NCI-H226 (cell line): ENCODE measurements around the gene HBM.
A peak's percentile ranks its signal among the peaks of the same experiment; 100 is the strongest.
"Not testable (repeated sequence)": the region's sequence is repeated elsewhere in the genome, so short reads cannot be mapped to it uniquely, and the experiment has no call there.

ENCODE experiments used
- DNase-seq: peaks from one replicate; pipeline ENCODE4 v3.0.0-alpha.2; 2015

The HBM gene

GRCh38 chr16:165539-166374, at the start of gene HBM:
Gene HBM, plus strand, starts transcription at chr16:165978. Its CDS starts 20 bp downstream, at chr16:165998.
- DNase-seq = no peak

GRCh38 chr16:116015-116414, 49.8 kb upstream of the HBM start:
- DNase-seq = no peak

DNA sequence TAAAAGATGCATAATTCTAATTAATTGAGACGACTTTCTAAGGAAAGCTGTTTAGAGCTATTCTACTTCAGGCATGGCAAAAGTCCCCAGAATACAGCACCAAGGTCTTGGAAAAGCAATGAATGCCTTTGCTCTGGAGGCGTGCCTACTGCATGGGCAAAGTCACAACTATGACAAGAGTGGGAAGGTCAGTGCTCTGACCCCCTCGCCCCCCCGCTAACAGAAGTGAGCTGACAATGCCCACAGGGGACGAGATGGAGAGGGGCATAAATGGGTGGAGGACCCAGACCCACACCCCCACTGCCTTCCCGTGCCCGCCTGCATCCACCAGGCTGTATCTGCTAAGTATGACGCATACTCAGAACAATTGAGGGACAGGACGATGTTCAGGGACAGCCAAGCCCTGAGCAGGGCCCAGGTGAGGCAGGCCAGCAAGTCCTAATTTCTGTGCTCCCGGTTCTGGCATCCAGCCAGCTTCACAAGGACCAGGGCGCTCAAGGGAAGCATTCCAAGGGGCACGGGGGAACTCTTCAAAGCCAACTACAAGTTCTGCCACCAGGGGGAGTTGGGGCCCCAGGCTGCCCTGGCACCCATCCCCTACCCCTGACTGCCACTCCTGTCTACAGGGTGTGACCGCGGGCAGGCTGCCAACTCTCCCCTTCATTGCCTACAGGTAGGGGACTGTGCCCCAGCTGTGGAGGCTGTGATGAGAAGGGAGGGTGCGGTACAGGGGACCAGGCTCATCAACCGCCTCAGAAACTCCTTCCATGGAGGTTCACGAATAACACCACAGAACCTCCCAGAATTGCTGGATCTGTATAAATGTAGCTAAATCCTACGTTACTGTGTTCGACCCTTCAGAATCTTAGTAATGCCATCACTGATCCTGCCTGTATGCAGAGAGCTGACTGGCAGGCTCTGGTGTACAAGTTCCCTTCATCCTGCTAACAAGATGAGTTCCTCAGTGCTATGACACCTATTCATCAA, 48.1 kb upstream of the HBM start:
- peak; percentile 12 for DNase-seq

DNA sequence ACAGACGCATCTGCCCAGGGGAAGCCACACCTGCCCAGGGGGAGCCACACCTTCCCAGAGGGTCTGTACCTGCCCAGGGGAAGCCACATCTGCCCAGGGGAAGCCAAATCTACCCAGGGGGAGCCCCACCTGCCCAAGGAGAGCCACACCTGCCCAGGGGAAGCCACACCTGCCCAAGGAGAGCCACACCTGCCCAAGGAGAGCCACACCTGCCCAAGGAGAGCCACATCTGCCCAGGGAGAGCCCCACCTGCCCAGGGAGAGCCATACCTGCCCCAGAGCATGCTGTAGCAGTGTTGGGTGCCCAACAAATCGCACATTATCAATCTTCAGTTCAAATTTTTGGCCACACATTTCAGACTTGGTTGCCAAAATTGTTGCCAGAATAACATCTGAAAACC, 46.9 kb upstream of the HBM start:
- no peak for DNase-seq

DNA sequence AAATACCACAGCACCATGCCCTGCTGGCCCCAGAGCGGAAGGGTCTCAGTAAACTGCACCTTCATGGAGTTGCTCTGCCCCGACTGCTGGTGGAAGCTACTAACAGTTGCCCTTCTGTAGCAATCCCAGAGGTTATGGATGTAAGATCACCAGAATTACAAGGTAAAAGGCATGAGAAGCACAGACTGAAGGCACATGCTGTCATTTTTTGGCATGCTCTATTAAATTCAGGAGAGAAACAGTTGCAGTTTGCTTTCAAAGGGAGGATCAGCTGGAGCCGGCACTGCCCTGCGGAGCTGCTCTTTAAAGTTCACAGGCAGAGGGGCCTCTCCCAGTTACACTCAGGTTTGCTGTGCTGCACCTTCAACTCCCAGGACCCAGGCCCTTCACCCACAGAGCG, 46.5 kb upstream of the HBM start:
- DNase-seq = no peak

DNA sequence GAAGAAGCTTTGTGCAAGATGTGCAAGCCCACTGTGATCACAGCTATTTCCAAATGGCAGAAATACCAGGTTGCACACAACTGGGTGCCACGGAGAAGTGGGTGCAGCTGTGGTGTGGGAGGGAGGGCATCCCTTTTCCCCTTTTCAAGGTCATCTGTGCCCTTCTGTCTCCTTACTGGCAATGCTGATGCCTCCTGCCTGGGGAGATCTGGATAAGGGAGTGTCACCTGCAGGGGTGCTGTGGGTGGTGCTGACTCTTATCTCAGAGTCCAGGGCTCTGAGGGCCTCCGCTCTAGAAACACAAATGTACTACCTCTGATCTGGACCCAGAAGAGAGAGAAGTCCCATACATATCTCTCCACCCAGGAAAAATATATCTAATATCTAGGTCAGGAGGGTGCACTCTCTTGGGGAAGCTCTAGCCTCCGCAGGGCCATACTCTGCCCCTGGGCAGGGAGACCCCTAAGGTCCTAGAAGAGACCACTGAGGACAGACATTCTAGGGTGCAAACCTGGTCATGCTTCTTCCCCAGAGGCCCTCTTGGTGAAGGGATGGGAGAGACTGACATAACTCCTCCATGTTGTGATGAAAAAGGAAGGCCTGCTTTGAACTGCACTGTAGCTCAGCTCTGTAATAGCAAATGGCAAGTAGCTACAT, 45.8 kb upstream of the HBM start:
- DNase-seq = no peak

GRCh38 chr16:120756-121155, 45.0 kb upstream of the HBM start:
- DNase-seq = no peak

DNA sequence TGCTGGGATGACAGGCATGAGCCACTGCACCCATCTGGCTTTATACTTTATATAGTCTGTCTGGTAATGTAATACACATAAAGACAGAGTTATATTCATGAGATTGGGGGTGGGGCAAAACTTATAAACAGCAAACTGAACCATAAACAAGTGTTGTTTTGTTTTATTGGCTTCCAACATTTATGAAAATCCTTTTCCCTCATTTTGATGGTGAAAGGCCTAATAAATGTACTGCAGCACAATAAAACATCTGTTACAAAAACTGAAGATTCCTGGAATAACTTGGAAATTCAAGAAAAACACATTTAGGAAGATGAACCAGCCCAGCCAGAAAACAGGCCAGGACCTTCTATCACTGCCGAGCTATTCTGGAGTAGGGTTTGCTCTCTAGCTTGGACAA, 43.4 kb upstream of the HBM start:
- DNase-seq = no peak

GRCh38 chr16:123558-124350, 42.0 kb upstream of the HBM start:
- not testable (repeated sequence) for DNase-seq

DNA sequence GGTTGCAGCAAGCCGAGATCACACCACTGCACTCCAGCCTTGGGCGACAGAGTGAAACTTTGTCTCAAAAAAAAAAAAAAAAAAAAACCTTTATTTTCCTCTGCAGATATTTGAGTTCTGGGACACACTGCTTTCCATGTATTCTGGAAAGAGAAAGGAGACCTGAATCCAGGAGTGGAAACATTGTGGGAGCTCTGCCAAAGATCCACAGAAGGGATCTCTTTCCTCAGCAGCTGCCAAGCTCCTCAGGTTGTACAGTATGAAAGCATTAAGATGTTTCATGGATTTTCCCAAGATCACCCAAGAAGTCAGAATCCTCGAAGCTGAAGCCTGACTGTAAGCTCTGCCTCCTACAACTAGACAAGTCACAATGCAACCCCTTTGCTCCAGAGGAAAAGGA, 40.8 kb upstream of the HBM start:
- DNase-seq = no peak

- no peak for DNase-seq
Measured at GRCh38 chr16:129075-129474, 36.7 kb upstream of the HBM start.

DNA sequence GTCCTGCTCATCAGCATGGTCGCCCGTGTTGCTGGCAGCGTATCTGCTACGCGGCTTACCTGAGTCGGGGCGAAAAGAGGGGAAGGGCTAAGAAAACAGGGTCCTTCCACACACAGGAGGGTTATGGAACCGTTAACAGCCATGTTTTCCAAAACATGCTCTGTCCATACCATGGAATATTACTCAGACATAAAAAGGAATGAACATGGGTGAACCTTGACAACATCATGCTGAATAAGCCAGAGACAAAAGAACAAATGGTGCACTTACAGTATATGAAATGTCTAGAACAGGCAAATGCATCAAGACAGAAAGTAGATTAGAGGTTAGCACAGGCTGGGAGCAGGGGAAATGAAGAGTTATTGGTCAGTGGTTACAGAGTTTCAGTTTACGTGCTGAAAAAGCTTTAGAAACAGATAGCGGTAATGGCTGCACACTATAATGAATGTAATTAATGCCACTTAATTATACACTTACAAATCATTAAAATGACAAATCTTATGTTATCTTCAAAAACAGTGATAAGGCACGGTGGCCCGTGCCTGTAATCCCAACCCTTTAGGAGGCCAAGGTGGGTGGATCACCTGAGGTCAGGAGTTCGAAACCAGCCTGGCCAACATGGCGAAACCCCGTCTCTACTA, 35.1 kb upstream of the HBM start:
- no peak for DNase-seq

GRCh38 chr16:132120-132519, 33.7 kb upstream of the HBM start:
- no peak for DNase-seq

DNA sequence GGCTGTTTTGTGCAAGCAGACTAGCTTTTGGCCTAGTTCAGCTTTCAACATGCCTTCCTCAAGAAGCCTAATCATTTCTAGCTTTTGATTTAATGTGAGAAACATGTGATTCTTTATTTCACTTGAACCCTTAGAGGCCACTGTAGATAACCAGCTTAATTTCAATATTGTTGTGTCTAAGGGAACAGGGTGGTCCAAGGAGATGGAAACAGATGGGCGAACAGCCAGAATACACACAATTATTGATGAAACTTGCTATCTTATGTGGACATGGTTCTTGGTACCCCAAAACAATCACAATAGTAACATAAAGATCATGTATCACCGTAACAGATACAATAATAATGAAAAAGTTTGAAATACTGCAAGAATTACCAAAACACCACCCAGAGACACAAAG, 32.1 kb upstream of the HBM start:
- DNase-seq = no peak

DNA sequence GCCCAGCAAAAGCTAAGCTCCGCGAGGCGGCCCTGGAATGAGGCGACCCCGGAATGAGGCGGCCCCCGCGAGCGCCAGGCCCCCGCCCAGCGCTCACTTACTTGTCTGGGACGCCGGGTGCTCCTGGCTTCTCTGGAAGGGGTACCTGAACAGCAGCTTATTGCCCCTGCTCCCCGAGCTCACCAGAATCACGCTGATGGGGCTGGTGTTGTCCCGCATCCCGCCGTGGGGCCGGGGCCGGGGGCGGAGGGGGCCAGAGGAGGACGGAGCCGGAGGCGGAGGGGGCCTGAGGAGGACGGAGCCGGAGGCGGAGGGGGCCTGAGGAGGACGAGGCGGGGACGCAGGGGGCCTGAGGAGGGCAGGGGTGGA, 27.7 kb upstream of the HBM start:
- DNase-seq = no peak

DNA sequence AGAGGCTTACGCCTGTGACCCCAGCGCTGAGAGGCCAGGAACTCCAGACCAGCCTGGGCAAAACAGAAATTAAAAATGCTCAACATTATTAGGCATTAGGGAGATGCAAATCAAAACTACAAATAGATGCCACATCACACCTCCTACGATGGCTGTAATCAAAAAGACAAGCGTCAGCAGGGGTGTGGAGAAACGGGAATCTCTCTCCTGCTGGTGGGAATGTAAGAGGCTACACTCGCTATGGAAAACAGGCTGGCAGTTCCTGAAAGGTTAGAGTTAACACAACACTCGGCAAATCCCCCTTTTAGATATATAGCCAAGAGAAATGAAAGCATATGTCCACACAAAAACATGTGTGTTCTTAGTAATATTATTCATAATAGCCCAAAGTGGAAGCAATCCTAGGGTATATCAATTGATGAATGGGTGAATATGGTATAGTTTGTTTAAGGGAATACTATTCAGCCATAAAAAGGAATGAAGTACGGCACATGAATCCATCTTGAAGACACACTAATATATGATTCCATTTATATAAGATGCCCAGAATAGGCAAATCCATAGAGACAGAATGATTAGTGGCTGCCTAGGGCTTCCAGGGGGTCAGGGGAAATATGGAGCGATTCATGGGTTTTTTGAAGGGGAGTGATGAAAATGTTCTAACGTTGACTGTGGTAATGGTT, 25.5 kb upstream of the HBM start:
- DNase-seq = no peak

- DNase-seq = no peak
Measured at GRCh38 chr16:142405-142967, 23.3 kb upstream of the HBM start.

DNA sequence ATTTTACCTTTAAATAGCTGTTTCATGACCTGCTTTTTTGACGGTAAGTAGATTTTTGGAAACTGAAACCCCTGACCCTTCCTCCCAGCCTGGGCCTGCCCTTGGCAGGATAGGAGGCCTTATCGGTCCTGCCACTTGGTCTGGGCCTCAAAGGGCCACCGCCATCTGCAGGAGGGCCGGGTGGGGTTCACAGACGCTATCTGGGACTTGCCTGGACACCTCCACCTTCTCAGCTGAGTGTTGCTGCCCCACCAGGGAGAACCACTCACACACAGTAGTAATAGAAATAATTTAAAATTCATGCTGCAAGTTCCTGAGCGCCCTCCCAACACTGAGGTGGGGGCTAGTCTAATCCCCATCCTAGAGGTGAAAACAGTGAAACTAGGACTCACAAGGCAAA, 22.7 kb upstream of the HBM start:
- no peak for DNase-seq

DNA sequence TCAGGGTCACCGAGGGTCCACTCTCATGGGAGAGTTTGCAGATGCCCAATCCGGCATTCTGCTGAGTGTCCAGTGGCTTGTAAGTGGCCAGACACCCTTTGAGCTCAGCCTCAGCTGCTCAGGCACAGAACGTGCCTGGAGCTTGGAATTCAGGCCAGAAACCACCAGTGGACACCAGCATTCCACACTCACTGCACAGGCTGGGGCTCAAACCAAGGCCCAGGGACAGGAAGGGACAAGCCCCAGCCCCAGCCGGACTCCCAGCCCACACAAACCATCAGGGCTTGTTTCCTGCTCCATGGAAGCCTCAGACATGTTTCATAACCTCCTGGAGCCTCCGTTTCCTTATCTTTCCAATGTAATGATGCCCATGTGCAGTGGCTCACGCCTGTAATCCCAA, 22.3 kb upstream of the HBM start:
- no peak for DNase-seq

DNA sequence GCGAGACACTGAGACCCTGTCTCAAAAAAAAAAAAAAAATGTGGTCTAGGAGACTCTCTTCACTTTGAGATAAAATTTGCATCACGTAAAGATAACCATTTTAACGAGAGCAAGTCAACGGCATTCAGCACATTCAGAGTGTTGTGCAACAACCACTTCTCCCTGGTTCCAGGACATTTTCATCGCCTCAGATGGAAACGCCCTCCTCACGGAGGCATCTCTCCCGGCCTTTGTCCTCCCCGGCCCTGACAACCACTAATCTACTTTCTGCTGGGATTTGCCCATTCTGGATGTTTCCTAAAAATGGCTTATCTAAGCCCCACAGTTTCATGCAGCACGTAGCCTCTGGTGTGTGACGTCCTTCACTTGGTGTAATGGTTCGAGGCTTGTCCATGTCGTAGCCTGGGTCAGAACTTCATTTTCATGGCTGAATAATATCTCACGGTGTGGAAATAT, 21.0 kb upstream of the HBM start:
- DNase-seq = no peak

DNA sequence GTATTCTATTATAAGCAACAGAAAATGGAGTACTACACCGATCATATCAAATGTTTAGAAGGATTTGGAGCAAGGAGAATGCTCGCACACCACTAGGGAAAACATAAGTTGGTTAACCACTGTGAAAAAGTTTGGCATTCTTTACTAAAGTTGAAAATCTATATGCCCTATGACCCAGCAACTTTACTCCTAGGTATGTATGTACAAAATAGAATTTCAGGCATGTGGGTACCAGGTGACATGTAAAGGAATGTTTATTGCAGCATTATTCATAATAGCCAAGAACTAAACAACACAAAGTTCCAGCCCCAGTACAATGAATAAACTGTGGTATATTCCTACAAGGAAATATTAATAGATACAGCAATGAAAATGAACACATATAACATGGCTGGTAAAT, 19.1 kb upstream of the HBM start:
- DNase-seq = no peak
